Chondrocyte (in vitro differentiated cells): ENCODE results near the gene VANGL2. TPM values are rescaled to one million over a fixed set of nuclear protein-coding genes. Genes with fewer than 3 reads are reported as not detected.

ENCODE experiments used
- DNase-seq: peaks from one replicate; pipeline ENCODE4 v3.0.0; 2021; ENCODE audit warnings: mixed read lengths, low spot score
- H3K27ac Mint-ChIP-seq: one replicate; pipeline ENCODE4 v1.8.0; 2021; ENCODE audit warnings: mild to moderate bottlenecking, moderate library complexity, mixed read lengths; ENCODE audit not compliant: unreplicated experiment
- H3K27me3 Mint-ChIP-seq: 2 replicates; pipeline ENCODE4 v1.8.0; 2021; ENCODE audit warnings: low read depth, mixed read lengths
- H3K36me3 Mint-ChIP-seq: 2 replicates; pipeline ENCODE4 v1.8.0; 2021; ENCODE audit warnings: low read depth, mixed read lengths
- H3K4me1 Mint-ChIP-seq: 2 replicates; pipeline ENCODE4 v1.8.0; 2021; ENCODE audit warnings: low read depth, mild to moderate bottlenecking, mixed read lengths
- H3K4me3 Mint-ChIP-seq: one replicate; pipeline ENCODE4 v1.8.0; 2021; ENCODE audit warnings: mild to moderate bottlenecking, moderate library complexity, mixed read lengths; ENCODE audit not compliant: unreplicated experiment
- H3K9me3 Mint-ChIP-seq: 2 replicates; pipeline ENCODE4 v1.8.0; 2021; ENCODE audit warnings: low read depth, mixed read lengths
- CTCF ChIP-seq: fragments of 200-600 bp; sonication (generic); IDR thresholded peaks from 2 replicates; pipeline ENCODE4 v1.5.0; 2021; ENCODE audit warnings: antibody characterized with exemption, mild to moderate bottlenecking, moderate library complexity
- long read RNA-seq: library from polyadenylated mRNA; stranded (forward); transcript quantifications from one replicate; pipeline ENCODE4 v2.0.0, GENCODE V29; 2021
- total RNA-seq: library from RNA; stranded (reverse); gene quantifications from 3 replicates; pipeline ENCODE4 v1.2.1, GENCODE V29; 2021

VANGL2 gene
- total RNA-seq: 8.0 to 12.0 TPM (median 11.3 TPM) in 3 replicates
- long read RNA-seq, partial matches to known transcripts: 1 of 4 reads
- long read RNA-seq, other reads (novel, unspliced or antisense): 3 of 4 reads

GRCh38 chr1:160400223-160400645, at the start of gene VANGL2:
TSS of gene VANGL2 (plus strand) at chr1:160400564. CDS start at chr1:160415838, 15,274 bp downstream.
- H3K4me1 Mint-ChIP-seq: peaks cover 15% of the 10 kb centered on the region
- peaks cover 2% of the 10 kb centered on the region for H3K27me3 Mint-ChIP-seq
- DNase-seq: peak; percentile 92
- H3K4me3 Mint-ChIP-seq: peak within 1 kb of the TSS; percentile 78
- H3K27ac Mint-ChIP-seq: peak within 1 kb of the TSS; percentile 8
- TF ChIP-seq CTCF: peak; percentile 36
- no peaks in the 10 kb centered on the region for H3K9me3 Mint-ChIP-seq
- no peaks in the 10 kb centered on the region for H3K36me3 Mint-ChIP-seq

- no peak for DNase-seq
- TF ChIP-seq CTCF: no peak
- H3K4me3 Mint-ChIP-seq: no peak overlapping the region
- H3K4me1 Mint-ChIP-seq: no peaks in the 10 kb centered on the region
- peaks cover 43% of the 10 kb centered on the region for H3K36me3 Mint-ChIP-seq
- no peaks in the 10 kb centered on the region for H3K27me3 Mint-ChIP-seq
- no peaks in the 10 kb centered on the region for H3K9me3 Mint-ChIP-seq
- H3K27ac Mint-ChIP-seq: no peak overlapping the region
Measured at GRCh38 chr1:160351629-160352028, 48.7 kb upstream of the VANGL2 start.

- DNase-seq: no peak
- TF ChIP-seq CTCF: no peak
- Mint-ChIP-seq H3K27ac (no peak overlapping the region), H3K4me1 (no peaks in the 10 kb centered on the region), H3K4me3 (no peak overlapping the region), H3K9me3 (no peaks in the 10 kb centered on the region), H3K27me3 (no peaks in the 10 kb centered on the region), H3K36me3 (peaks cover 45% of the 10 kb centered on the region)
Measured at GRCh38 chr1:160352555-160352954, 47.8 kb upstream of the VANGL2 start.

- H3K27me3 Mint-ChIP-seq: no peaks in the 10 kb centered on the region
- TF ChIP-seq CTCF: no peak
- H3K36me3 Mint-ChIP-seq: peaks cover 52% of the 10 kb centered on the region
- DNase-seq: no peak
- no peaks in the 10 kb centered on the region for H3K9me3 Mint-ChIP-seq
- no peak overlapping the region for H3K27ac Mint-ChIP-seq
- H3K4me1 Mint-ChIP-seq: no peaks in the 10 kb centered on the region
- H3K4me3 Mint-ChIP-seq: no peak overlapping the region
Measured at GRCh38 chr1:160353223-160353622, 47.1 kb upstream of the VANGL2 start.

GRCh38 chr1:160354388-160354985, 45.9 kb upstream of the VANGL2 start:
- DNase-seq: no peak
- no peak overlapping the region for H3K4me3 Mint-ChIP-seq
- no peaks in the 10 kb centered on the region for H3K9me3 Mint-ChIP-seq
- H3K27me3 Mint-ChIP-seq: no peaks in the 10 kb centered on the region
- TF ChIP-seq CTCF: peak; percentile 73
- H3K4me1 Mint-ChIP-seq: no peaks in the 10 kb centered on the region
- H3K27ac Mint-ChIP-seq: no peak overlapping the region
- H3K36me3 Mint-ChIP-seq: peaks cover 58% of the 10 kb centered on the region
